Activated T-helper 17 cell treated with anti-CD3 and anti-CD28 coated beads, Interleukin-2, amount 50 U/mL, for 72 hours (primary cell): Measurements from ENCODE around the gene ANKS4B. TPM values are rescaled to one million over a fixed set of nuclear protein-coding genes. Genes with fewer than 3 reads are reported as not detected.

Experiments used
- total RNA-seq, 2 donors: library from RNA; stranded (reverse); gene quantifications; one replicate each; pipeline ENCODE4 v1.2.3, GENCODE V29; 2022

The ANKS4B gene
- total RNA-seq, 2 donors from 2014 or later: not detected

Other genes starting within 250 kb of the ANKS4B start
- under 1 TPM; 0.11 TPM for gene DNAH3, start 82.9 kb upstream of the ANKS4B start, total RNA-seq
- gene LDAF1, start 75.0 kb upstream of the ANKS4B start, total RNA-seq: 10 to 100 TPM; 13.3 to 15.8 TPM
- not detected for gene ZP2, start 22.1 kb upstream of the ANKS4B start, total RNA-seq
- not detected for gene CRYM, start 44.6 kb downstream of the ANKS4B start, total RNA-seq